CD1c-positive myeloid dendritic cell (primary cell): ENCODE results near the gene EDAR.

Experiments
- DNase-seq: peaks from one replicate; pipeline ENCODE4 v3.0.0-alpha.2; 2016; ENCODE audit errors: extremely low spot score

The EDAR gene

GRCh38 chr2:109001201-109001600, 12.2 kb upstream of the EDAR start:
- no peak for DNase-seq

- DNase-seq: no peak
Observed at GRCh38 chr2:109000738-109001137, 11.7 kb upstream of the EDAR start.

GRCh38 chr2:108998911-108999310, 9.9 kb upstream of the EDAR start:
- DNase-seq: no peak

GRCh38 chr2:108994178-108994577, 5.2 kb upstream of the EDAR start:
- DNase-seq: no peak

GRCh38 chr2:108993095-108993937, 4.3 kb upstream of the EDAR start:
- DNase-seq: no peak

GRCh38 chr2:108988076-108988795, 784 bp downstream of the EDAR start:
- no peak for DNase-seq

- DNase-seq: no peak
Observed at GRCh38 chr2:108986916-108987510, 2.0 kb downstream of the EDAR start.

- DNase-seq: no peak
Observed at GRCh38 chr2:108983610-108984009, 5.4 kb downstream of the EDAR start.

- no peak for DNase-seq
Observed at GRCh38 chr2:108983061-108983460, 6.0 kb downstream of the EDAR start.

GRCh38 chr2:108982259-108982679, 6.8 kb downstream of the EDAR start:
- DNase-seq: no peak

GRCh38 chr2:108981846-108982245, 7.2 kb downstream of the EDAR start:
- DNase-seq: no peak

GRCh38 chr2:108980076-108980475, 8.9 kb downstream of the EDAR start:
- DNase-seq: no peak

- no peak for DNase-seq
Observed at GRCh38 chr2:108979461-108979860, 9.6 kb downstream of the EDAR start.

- DNase-seq: no peak
Observed at GRCh38 chr2:108978709-108979111, 10.3 kb downstream of the EDAR start.

- DNase-seq: no peak
Observed at GRCh38 chr2:108975613-108976435, 13.2 kb downstream of the EDAR start.

GRCh38 chr2:108974674-108975073, 14.3 kb downstream of the EDAR start:
- DNase-seq: no peak

- DNase-seq: no peak
Observed at GRCh38 chr2:108972663-108973062, 16.4 kb downstream of the EDAR start.

GRCh38 chr2:108971661-108972566, 17.1 kb downstream of the EDAR start:
- no peak for DNase-seq

GRCh38 chr2:108970369-108970768, 18.7 kb downstream of the EDAR start:
- no peak for DNase-seq

GRCh38 chr2:108969856-108970255, 19.2 kb downstream of the EDAR start:
- no peak for DNase-seq

- no peak for DNase-seq
Observed at GRCh38 chr2:108968619-108969018, 20.4 kb downstream of the EDAR start.
